Heart left ventricle (tissue), 16 donors: ENCODE measurements around the gene BICDL1. TPM values are rescaled to one million over a fixed set of nuclear protein-coding genes. Genes with fewer than 3 reads are reported as not detected.
A peak's percentile ranks its signal among the peaks of the same experiment; 100 is the strongest.

ENCODE experiments used
- ATAC-seq, 4 donors: fragments of 200-7000 bp; cut with Tn5 transposase; one replicate each; pipeline ENCODE4 v1.9.1; 2020 to 2022; ENCODE audit warnings: moderate library complexity in 4 of 4, mild to moderate bottlenecking in 3 of 4, moderate number of reproducible peaks in 1 of 4
- DNase-seq, 5 donors: peaks; one replicate each; pipeline ENCODE4 v3.0.0-alpha.2; 2020
- H3K27ac ChIP-seq, 12 donors: fragments of 200-600 bp; sonication (generic) in 4 of 12; one replicate each; pipeline versions ENCODE4 v1.5.0 to v1.8.0; 2016 to 2022; ENCODE audit warnings: mild to moderate bottlenecking in 2 of 12
- H3K27me3 ChIP-seq, 9 donors: fragments of 200-600 bp; sonication (generic) in 2 of 9; one replicate each; pipeline versions ENCODE4 v1.5.1 to v1.8.0; 2016 to 2022; ENCODE audit warnings: mild to moderate bottlenecking in 3 of 9
- H3K36me3 ChIP-seq, 9 donors: fragments of 200-600 bp; sonication (generic) in 2 of 9; one replicate each; pipeline versions ENCODE4 v1.5.0 to v1.8.0; 2018 to 2022; ENCODE audit warnings: mild to moderate bottlenecking in 2 of 9
- H3K4me1 ChIP-seq, 12 donors: fragments of 200-600 bp; sonication (generic) in 4 of 12; one replicate each; pipeline versions ENCODE4 v1.5.0 to v1.8.0; 2016 to 2022; ENCODE audit warnings: mild to moderate bottlenecking in 3 of 12
- H3K4me3 ChIP-seq, 12 donors: fragments of 200-600 bp; sonication (generic) in 4 of 12; one replicate each; pipeline versions ENCODE4 v1.5.0 to v1.8.0; 2017 to 2022; ENCODE audit warnings: mild to moderate bottlenecking in 9 of 12, moderate library complexity in 4 of 12
- H3K9me3 ChIP-seq, 12 donors: fragments of 200-600 bp; sonication (generic) in 4 of 12; one replicate each; pipeline versions ENCODE4 v1.5.0 to v1.8.0; 2016 to 2022; ENCODE audit warnings: mild to moderate bottlenecking in 1 of 12
- POLR2A ChIP-seq, 2 donors: fragments of 450-650 bp; IDR thresholded peaks; one replicate each; pipeline ENCODE4 v1.6.1; 2017; ENCODE audit warnings: antibody characterized with exemption in 2 of 2, mild to moderate bottlenecking in 2 of 2, moderate library complexity in 2 of 2
- WGBS, 4 donors: extraction: QIAGEN DNeasy Blood & Tissue Kit in 2 of 4; methylation state at CpG; one replicate each; pipeline versions ENCODE4 v1.1.5 to v1.1.7; 2013 to 2018; 5-methylcytosine and 5-hydroxymethylcytosine counted together
- intact Hi-C, 10 donors: fragments of 100-400 bp; cut with DNase I; formaldehyde crosslinking; loops; one replicate each; pipeline versions ENCODE4 v1.11.1 to v1.14.2; 2022
- polyA plus RNA-seq, 2 donors: library from polyadenylated mRNA; stranded (reverse); fragments of 200-250 nt; gene quantifications; one replicate each; pipeline ENCODE4 v1.2.3, GENCODE V29; 2013
- total RNA-seq, 9 donors: library from RNA; depleted of rRNA in 2 of 9; stranded (reverse); fragments of >200 nt in 2 of 9; fragmentation: NEBNext Ultra II Directional in 3 of 9; extraction: Animal tissue kit (Norgen Biotek cat#: 25700) in 3 of 9; gene quantifications; one replicate each; pipeline versions ENCODE4 v1.1.0 to v1.2.4, GENCODE V29; 2016 to 2023
- TF ChIP-seq, protein P1 (sequence below), 12 donors: fragments of 200-600 bp; sonication (generic) in 4 of 12; IDR thresholded peaks; one replicate each; pipeline versions ENCODE4 v1.5.0 to v1.8.0; 2018 to 2022; ENCODE audit warnings: antibody characterized with exemption in 12 of 12, mild to moderate bottlenecking in 5 of 12
- donor health status: ischemic (EF 13 %, LVEDD 7.1; RV severe dilation, severe dysfunction).
- donor health status: healthy with polysubstance abuse.
- donor health status: DM: no; HTN: yes; CAD: no.
- donor health status: DM: no; HTN: no; CAD: no.
- donor health status: ischemic (EF 25% LVEDD 6.9; RV normal size, moderate dysfunction).
- donor health status: ischemic (EF 25% LVEDD 5.7; RV mildly dilated, moderate dysfunction).
- donor health status: healthy.
- donor health status: DM: yes; HTN: yes; CAD: no.
- donor health status: ischemic (EF 35%, LVEDD 5.7; RV mildly dilated, moderate dysfunction).
- donor health status: nonischemic (EF 11% LVEDD 7.7; RV severe dilation, severe dysfunction).
- donor health status: DM: yes; HTN: yes; CAD: no.
- donor health status: PGD.
- donor health status: ischemic (EF 29% LVEDD 5.4; RV normal size, mild dysfunction).
- donor health status: nonischemic (EF 23%, LVEDD 6.1; RV moderate dilation, normal function).

BICDL1 gene
- total and polyA plus RNA-seq, 11 donors = 0.12 to 28.0 (median 0.30) TPM; not detected in 4

DNA sequence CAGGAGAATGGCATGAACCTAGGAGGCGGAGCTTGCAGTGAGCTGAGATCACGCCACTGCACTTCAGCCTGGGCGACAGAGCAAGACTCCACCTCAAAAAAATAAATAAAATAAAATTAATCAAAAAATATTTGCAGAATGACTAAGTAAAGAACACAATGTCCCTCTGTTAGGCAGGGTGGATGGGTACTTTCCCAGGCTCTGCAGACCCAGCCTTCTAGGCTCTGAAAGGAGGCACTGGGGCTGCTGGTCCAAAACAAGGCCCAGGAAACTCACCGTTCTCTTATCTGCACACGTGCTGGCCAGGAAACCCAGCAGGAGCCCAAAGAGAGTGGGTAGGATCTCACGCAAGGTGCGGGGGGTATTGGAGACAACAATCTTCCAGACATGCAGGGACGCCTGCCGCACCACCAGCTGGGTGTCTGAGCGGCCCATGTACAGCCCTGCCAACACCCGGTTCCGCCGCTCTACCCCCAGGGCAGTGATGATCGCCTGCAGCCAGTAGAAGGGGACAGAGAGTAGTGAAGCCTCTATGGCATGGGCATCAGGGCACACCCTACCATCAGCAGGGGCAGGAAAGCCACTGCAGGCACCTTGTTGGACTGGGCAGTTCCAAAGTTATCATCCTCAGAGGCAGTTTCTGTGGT, 153.3 kb downstream of the BICDL1 start:
- peak in 1 of 4 donors; percentile 11 for ATAC-seq
- intact Hi-C loops = no loop called here
- DNase-seq = no peak
- no peak overlapping the region for H3K27ac ChIP-seq
- H3K4me3 ChIP-seq = no peak overlapping the region
- WGBS, 4 donors = 92 to 94% (median 93%) methylated on average over 6 to 14 of the region's 14 CpGs
- H3K4me1 ChIP-seq = no peaks in the 10 kb centered on the region
- peaks cover 3 to 100% (median 100%) of the 10 kb centered on the region in 9 donors for H3K36me3 ChIP-seq
- TF ChIP-seq, protein P1, sequence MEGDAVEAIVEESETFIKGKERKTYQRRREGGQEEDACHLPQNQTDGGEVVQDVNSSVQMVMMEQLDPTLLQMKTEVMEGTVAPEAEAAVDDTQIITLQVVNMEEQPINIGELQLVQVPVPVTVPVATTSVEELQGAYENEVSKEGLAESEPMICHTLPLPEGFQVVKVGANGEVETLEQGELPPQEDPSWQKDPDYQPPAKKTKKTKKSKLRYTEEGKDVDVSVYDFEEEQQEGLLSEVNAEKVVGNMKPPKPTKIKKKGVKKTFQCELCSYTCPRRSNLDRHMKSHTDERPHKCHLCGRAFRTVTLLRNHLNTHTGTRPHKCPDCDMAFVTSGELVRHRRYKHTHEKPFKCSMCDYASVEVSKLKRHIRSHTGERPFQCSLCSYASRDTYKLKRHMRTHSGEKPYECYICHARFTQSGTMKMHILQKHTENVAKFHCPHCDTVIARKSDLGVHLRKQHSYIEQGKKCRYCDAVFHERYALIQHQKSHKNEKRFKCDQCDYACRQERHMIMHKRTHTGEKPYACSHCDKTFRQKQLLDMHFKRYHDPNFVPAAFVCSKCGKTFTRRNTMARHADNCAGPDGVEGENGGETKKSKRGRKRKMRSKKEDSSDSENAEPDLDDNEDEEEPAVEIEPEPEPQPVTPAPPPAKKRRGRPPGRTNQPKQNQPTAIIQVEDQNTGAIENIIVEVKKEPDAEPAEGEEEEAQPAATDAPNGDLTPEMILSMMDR (IDR thresholded peaks at IDR 0.05) = no peak
- no peak for TF ChIP-seq POLR2A (IDR thresholded peaks at IDR 0.05)
- no peaks in the 10 kb centered on the region for H3K27me3 ChIP-seq
- no peaks in the 10 kb centered on the region for H3K9me3 ChIP-seq

Other genes with a start within 250 kb of the BICDL1 start
- gene CIT, start 111.9 kb upstream of the BICDL1 start, total RNA-seq = 1 to 10 TPM in 7 of 9 donors, under 1 TPM in 2; 0.32 to 8.1 (median 2.0) TPM
- gene CIT, start 111.9 kb upstream of the BICDL1 start, polyA plus RNA-seq = under 1 TPM; 0.26 to 0.34 TPM
- gene RAB35, start 127.5 kb downstream of the BICDL1 start, total RNA-seq = 10 to 100 TPM; 16.4 to 46.2 (median 26.4) TPM
- 10 to 100 TPM; 15.4 to 44.6 TPM for gene RAB35, start 127.5 kb downstream of the BICDL1 start, polyA plus RNA-seq
- gene GCN1, start 205.5 kb downstream of the BICDL1 start, total RNA-seq = 10 to 100 TPM; 24.4 to 51.7 (median 34.6) TPM
- gene GCN1, start 205.5 kb downstream of the BICDL1 start, polyA plus RNA-seq = 10 to 100 TPM in 1 of 2 donors, 1 to 10 TPM in 1; 7.2 to 26.7 TPM
- 1,000 to 10,000 TPM in 3 of 9 donors, 100 to 1,000 TPM in 6; 487 to 1,330 (median 861) TPM for gene RPLP0, start 211.9 kb downstream of the BICDL1 start, total RNA-seq
- gene RPLP0, start 211.9 kb downstream of the BICDL1 start, polyA plus RNA-seq = 1,000 to 10,000 TPM in 1 of 2 donors, 100 to 1,000 TPM in 1; 692 to 3,248 TPM